Measurements from ENCODE around the gene ATL2. TPM values are rescaled to one million over a fixed set of nuclear protein-coding genes. Genes with fewer than 3 reads are reported as not detected.

Gene ATL2
- total RNA-seq, 1 experiment from 2014 or later: 148 TPM

Other genes with a start within 250 kb of the ATL2 start
- gene HNRNPLL, start 225.7 kb upstream of the ATL2 start, total RNA-seq (2014; rRNA removed; shearing (Covaris generic)): 62.9 and 67.1 TPM in 2 replicates

All from SK-MEL-5 (cell line).